Right cardiac atrium (tissue), 5 donors: ENCODE data around the gene AGAP1. TPM values are rescaled to one million over a fixed set of nuclear protein-coding genes. Genes with fewer than 3 reads are reported as not detected.

Source experiments
- ATAC-seq, 2 donors: fragments of 200-7000 bp; cut with Tn5 transposase; one replicate each; pipeline versions ENCODE4 v1.8.0 to v1.9.1; 2020; ENCODE audit warnings: moderate library complexity in 2 of 2, mild to moderate bottlenecking in 1 of 2
- DNase-seq, 3 donors: peaks; one replicate each; pipeline ENCODE4 v3.0.0-alpha.2; 2020
- H3K27ac ChIP-seq: one replicate; pipeline ENCODE4 v1.5.1; 2013; ENCODE audit warnings: mild to moderate bottlenecking, low read length, control low read depth, moderate library complexity
- H3K27me3 ChIP-seq: one replicate; pipeline ENCODE4 v1.6.1; 2013; ENCODE audit not compliant: control insufficient read depth, insufficient read depth
- H3K4me1 ChIP-seq: one replicate; pipeline ENCODE4 v1.6.1; 2013; ENCODE audit warnings: low read length; ENCODE audit not compliant: control insufficient read depth, insufficient read depth
- H3K4me3 ChIP-seq: one replicate; pipeline ENCODE4 v1.5.1; 2013; ENCODE audit warnings: low read length, control low read depth
- H3K9me3 ChIP-seq: one replicate; pipeline ENCODE4 v1.6.1; 2013; ENCODE audit warnings: low read length; ENCODE audit not compliant: control insufficient read depth
- WGBS: extraction: QIAGEN DNeasy Blood & Tissue Kit; methylation state at CpG from one replicate; pipeline ENCODE4 v1.1.7; 2013; 5-methylcytosine and 5-hydroxymethylcytosine counted together
- intact Hi-C, 4 donors: fragments of 100-400 bp; cut with DNase I; formaldehyde crosslinking; loops; one replicate each; pipeline versions ENCODE4 v1.11.0 to v1.14.0; 2022 to 2023
- polyA plus RNA-seq: library from polyadenylated mRNA; stranded (reverse); fragments of 200-250 nt; gene quantifications from one replicate; pipeline ENCODE4 v1.2.3, GENCODE V29; 2013
- total RNA-seq, 4 donors: library from RNA; stranded (reverse); fragmentation: NEBNext Ultra II Directional; extraction: Animal tissue kit (Norgen Biotek cat#: 25700); gene quantifications; one replicate each; pipeline ENCODE4 v1.2.1, GENCODE V29; 2021
- donor health status: healthy with polysubstance abuse.
- donor health status: DM: no; HTN: yes; CAD: no.
- donor health status: DM: no; HTN: no; CAD: no.
- donor health status: DM: no; HTN: yes; CAD: no; lungs with severe emphysema.
- donor health status: DM: yes; HTN: yes; CAD: no.

The AGAP1 gene
- total and polyA plus RNA-seq, 5 donors = 10.5 to 25.3 (median 22.6) TPM

DNA sequence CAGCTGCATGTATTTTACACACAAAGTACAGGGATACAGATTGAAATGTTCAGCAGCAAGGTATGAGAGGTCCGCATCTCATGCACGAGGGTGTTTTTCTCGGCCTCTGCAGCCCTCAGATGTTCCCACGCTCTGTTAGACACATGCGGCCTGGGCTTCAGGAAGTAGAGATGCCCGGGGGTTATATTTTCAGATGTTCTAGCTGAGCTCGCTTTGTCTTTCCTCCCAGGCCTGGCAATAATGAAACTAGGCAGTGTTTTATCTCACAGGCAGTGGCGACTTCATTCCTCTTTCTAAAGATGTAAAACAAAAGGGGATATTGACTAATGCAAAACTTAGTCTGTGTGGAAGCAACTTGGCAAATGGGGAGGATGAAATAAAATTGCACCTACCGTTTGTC, 483.6 kb downstream of the AGAP1 start:
- intact Hi-C loops = no loop called here
- H3K4me1 ChIP-seq = no peaks in the 10 kb centered on the region
- H3K27me3 ChIP-seq = no peaks in the 10 kb centered on the region
- WGBS = 87% methylated on average over 9 of the region's 9 CpGs
- ATAC-seq (no peak), DNase-seq (no peak)
- H3K9me3 ChIP-seq = no peaks in the 10 kb centered on the region
- H3K27ac ChIP-seq = no peak overlapping the region
- no peak overlapping the region for H3K4me3 ChIP-seq

DNA sequence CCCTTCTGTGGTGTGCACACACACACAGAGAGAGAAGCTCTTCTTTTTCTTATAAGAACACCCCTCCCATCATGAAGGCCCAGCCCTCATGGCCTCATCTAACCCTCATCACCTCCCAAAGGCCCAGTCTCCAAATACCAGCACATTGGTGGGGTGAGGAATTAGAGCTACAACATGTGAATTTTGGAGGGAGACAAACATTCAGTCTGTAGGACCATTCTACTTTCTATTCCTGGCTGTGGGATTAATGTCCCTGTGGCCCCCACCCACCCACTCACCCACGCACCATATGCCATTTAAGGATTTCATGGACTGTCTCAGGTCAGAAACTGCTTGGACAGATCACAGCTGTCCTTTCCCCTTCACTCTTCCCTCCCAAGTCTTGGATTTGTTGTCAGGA, 484.2 kb downstream of the AGAP1 start:
- no peak overlapping the region for H3K4me3 ChIP-seq
- no peak for ATAC-seq
- H3K27me3 ChIP-seq = no peaks in the 10 kb centered on the region
- no peaks in the 10 kb centered on the region for H3K9me3 ChIP-seq
- H3K4me1 ChIP-seq = no peaks in the 10 kb centered on the region
- H3K27ac ChIP-seq = no peak overlapping the region
- intact Hi-C loops = no loop called here
- no peak for DNase-seq
- WGBS = 89% methylated on average over 1 of the region's 1 CpG

DNA sequence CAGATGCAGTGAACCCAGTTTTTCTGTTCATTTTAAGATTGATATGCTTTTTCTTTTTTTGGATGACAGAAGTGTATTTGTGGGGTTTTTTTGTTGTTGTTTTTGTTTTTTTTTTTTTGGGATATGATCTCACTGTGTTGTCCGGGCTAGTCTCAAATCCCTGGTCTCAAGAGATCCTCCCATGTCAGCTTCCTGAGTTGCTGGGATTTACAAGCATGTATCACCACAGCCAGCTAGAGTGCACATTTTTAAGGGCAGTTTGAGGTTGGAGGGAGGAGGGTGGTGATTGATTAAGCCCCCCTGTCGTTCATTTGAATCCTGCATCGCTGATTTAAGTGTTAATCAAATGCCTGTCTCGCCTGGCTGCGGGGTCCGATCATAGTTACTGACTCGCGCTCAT, 485.2 kb downstream of the AGAP1 start:
- no peak for DNase-seq
- H3K27me3 ChIP-seq = no peaks in the 10 kb centered on the region
- H3K4me3 ChIP-seq = no peak overlapping the region
- ATAC-seq = no peak
- H3K9me3 ChIP-seq = no peaks in the 10 kb centered on the region
- H3K27ac ChIP-seq = no peak overlapping the region
- no peaks in the 10 kb centered on the region for H3K4me1 ChIP-seq
- 84% methylated on average over 8 of the region's 8 CpGs for WGBS
- intact Hi-C loops = no loop called here

DNA sequence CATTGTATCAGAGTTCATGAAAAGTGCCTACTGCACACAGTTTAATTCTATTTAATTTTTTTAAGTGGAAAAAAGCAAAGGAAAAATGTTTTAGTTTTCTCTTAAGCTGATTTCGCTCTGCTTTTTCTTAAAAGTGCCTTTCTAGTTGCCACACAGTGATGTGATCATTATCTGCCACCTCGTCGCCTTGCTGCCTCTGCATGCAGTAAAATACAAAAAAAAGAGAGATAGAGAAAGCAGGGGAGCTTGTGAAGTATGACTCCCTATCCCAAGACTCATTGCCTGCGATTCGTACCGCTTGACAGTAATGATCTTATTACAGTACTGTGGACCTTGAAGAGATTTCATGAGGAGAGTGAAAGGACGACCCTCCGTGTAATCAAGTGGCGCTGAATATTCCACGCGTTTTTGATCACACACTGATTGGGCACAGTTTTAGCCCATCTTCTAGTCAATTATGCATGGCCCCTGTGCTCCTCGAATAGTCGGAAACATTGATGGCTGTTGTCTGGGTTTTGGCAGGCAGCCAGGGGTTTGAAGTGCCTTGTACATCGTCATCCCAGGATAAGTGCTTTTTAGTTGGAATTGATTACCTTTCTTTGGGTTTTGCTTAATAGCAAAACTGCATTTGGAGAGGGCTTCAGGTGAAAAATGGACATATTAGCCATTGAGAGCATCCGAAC, 486.1 kb downstream of the AGAP1 start:
- H3K9me3 ChIP-seq = no peaks in the 10 kb centered on the region
- WGBS = 90% methylated on average over 15 of the region's 15 CpGs
- H3K4me1 ChIP-seq = no peaks in the 10 kb centered on the region
- DNase-seq = no peak
- H3K27ac ChIP-seq = no peak overlapping the region
- intact Hi-C loops = no loop called here
- ATAC-seq = no peak
- no peak overlapping the region for H3K4me3 ChIP-seq
- H3K27me3 ChIP-seq = no peaks in the 10 kb centered on the region

DNA sequence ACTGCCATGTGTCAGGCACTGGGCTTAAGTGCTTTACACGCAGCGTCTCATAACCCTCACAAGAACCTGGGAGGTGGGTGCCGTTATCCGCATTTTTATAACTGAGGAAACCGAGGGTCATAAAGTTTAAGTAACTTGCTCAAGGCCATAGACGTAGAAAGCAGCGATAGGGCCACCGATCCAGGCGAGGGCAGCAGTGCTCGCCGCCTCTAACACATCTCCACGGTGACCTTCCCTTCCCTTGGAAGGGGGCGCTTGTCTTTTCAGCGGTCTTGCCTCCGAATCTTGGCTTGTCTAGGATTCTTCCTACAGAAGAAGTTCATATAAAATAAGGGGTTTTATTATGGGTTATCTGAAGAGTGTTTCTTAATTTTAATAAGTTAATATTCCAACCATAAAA, 487.8 kb downstream of the AGAP1 start:
- no peaks in the 10 kb centered on the region for H3K9me3 ChIP-seq
- DNase-seq (no peak), ATAC-seq (no peak)
- H3K27me3 ChIP-seq = no peaks in the 10 kb centered on the region
- H3K4me1 ChIP-seq = no peaks in the 10 kb centered on the region
- no peak overlapping the region for H3K4me3 ChIP-seq
- intact Hi-C loops = no loop called here
- H3K27ac ChIP-seq = no peak overlapping the region
- WGBS = 79% methylated on average over 15 of the region's 15 CpGs

DNA sequence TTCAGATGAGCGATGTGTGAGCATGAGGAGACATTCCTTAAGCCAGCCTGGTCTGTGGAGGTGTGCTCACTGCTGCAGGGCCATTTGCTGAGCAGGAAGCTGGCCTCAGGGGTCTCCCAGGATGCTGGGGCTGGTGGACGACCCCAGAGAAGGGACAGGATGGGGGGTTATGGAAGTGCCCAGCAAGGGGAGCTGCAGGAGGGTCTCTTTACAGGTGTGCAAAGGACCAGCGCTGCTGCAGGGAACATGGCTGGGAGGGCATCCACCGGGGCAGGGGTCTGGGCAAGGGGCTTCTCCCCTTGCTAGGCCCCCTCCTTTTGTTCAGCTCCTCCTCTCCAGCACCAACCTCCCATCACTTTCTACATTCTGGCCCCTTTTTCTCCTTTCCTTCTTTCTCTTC, 489.2 kb downstream of the AGAP1 start:
- intact Hi-C loops = no loop called here
- 97% methylated on average over 4 of the region's 4 CpGs for WGBS
- no peak overlapping the region for H3K27ac ChIP-seq
- H3K27me3 ChIP-seq = no peaks in the 10 kb centered on the region
- ATAC-seq = no peak
- no peaks in the 10 kb centered on the region for H3K9me3 ChIP-seq
- H3K4me3 ChIP-seq = no peak overlapping the region
- no peaks in the 10 kb centered on the region for H3K4me1 ChIP-seq
- DNase-seq = no peak

DNA sequence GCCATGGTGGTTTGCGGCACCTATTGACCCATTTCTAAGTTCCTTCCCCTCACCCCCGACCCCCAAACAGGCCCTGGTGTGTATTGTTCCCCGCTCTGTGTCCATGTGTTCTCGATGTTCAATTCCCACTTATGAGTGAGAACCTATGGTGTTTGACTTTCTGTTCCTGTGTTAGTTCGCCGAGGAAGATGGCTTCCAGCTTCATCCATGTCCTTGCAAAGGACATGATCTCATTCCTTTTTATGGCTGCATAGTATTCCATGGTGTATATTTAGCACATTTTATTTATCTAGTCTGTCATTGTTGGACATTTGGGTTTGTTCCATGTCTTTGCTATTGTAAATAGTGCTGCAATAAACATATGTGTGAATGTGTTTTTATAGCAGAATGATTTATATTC, 490.7 kb downstream of the AGAP1 start:
- Histone ChIP-seq H3K27ac (no peak overlapping the region), H3K4me3 (no peak overlapping the region), H3K9me3 (no peaks in the 10 kb centered on the region), H3K27me3 (no peaks in the 10 kb centered on the region), H3K4me1 (no peaks in the 10 kb centered on the region)
- intact Hi-C loops = no loop called here
- DNase-seq (no peak), ATAC-seq (no peak)
- 97% methylated on average over 6 of the region's 6 CpGs for WGBS

DNA sequence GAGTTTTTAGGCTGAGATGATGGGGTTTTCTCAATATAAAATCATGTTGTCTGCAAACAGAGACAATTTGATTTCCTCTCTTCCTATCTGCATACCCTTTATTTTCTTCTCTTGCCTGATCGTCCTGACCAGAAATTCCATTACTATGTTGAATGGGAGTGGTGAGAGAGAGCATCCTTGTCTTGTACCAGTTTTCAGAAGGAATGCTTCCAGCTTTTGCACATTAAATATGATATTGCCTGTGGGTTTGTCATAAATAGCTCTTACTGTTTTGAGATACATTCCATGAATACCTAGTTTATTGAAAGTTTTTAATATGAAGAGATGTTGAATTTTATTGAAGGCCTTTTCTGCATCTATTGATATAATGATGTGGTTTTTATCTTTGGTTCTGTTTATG, 492.5 kb downstream of the AGAP1 start:
- WGBS = 48% methylated on average over 1 of the region's 1 CpG
- DNase-seq (no peak), ATAC-seq (no peak)
- no peak overlapping the region for H3K4me3 ChIP-seq
- H3K4me1 ChIP-seq = no peaks in the 10 kb centered on the region
- intact Hi-C loops = no loop called here
- no peak overlapping the region for H3K27ac ChIP-seq
- no peaks in the 10 kb centered on the region for H3K27me3 ChIP-seq
- H3K9me3 ChIP-seq = no peaks in the 10 kb centered on the region

DNA sequence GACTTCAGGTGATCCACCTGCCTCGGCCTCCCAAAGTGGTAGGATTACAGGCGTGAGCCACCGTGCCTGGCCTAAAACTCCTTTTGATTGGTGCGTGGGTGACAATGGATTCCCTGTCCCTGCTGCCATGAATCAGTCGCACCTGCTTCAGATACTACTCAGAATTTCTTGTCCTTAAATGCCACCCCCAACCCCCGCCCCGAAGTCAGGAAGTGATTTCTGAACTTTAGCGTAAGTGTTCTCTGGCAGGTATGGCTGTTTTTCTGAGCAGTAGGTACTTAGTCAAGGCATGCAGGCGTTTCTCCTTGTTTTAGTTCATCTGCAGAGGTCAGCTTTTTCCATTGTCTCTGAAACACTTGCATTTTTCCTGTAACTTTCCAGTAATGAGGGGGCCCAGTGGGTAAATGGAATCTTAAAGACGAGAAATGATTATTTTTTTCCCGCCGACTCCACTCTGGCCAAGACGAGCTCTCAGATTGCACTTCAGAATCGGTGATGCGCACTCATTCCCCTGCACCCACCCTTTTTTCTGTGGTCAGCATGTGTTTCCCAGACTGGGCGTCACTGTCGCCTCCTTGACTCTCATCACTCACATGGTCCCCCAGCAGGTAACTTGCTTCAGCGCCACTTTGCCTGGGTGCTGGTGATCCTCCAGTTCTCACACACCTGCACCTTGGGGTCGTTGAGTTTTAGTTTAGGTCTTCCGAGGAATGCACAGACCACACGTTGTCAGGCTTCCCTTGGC, 494.6 kb downstream of the AGAP1 start:
- no peak for DNase-seq
- WGBS = 93% methylated on average over 21 of the region's 21 CpGs
- Histone ChIP-seq H3K27me3 (no peaks in the 10 kb centered on the region), H3K4me3 (no peak overlapping the region), H3K27ac (no peak overlapping the region), H3K9me3 (no peaks in the 10 kb centered on the region), H3K4me1 (no peaks in the 10 kb centered on the region)
- no peak for ATAC-seq
- intact Hi-C loops = no loop called here

DNA sequence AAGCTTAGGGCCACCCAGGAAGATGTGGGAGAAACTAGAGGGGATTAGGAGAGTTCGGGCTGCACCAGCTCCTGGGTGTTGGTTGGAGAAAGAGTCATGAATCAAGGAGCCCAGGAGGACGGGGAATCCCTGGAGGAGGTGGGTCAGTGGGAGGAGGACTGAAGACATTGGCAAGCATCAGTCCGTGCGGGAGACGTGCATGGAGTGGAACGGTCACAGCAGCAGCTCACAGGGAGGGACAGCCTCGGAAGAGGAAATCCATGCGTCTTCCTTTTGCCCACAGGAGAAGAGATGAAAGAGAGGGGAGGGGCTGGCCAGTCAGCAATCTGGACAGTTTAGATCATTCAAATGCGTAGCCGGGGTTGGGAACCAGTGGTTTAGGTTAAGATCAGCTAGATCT, 495.7 kb downstream of the AGAP1 start:
- intact Hi-C loops = no loop called here

DNA sequence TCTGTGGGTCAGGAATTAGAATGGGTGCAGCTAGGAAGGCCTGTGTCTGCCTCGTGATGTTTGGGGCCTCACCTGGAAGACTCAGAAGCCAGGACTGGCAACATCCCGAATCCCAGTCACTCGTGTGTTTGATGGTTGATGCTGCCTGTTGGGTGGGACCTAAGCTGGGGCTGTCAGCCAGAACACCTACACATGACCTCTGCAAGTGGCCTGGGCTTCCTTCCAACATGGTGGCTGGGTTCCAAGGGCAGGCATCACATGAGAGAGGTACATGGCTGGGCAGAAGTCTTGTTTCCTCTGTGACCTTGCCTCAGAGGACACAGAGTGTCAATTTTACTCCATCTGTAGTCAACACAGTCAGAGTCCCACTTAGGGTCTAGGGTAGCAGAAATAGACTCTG, 496.5 kb downstream of the AGAP1 start:
- 68% methylated on average over 3 of the region's 3 CpGs for WGBS
- no peak overlapping the region for H3K4me3 ChIP-seq
- H3K27ac ChIP-seq = no peak overlapping the region
- no peaks in the 10 kb centered on the region for H3K27me3 ChIP-seq
- no peaks in the 10 kb centered on the region for H3K4me1 ChIP-seq
- ATAC-seq (peak; percentile 33 to 43), DNase-seq (peak; percentile 24 to 82 (median 60))
- intact Hi-C loops = no loop called here
- H3K9me3 ChIP-seq = no peaks in the 10 kb centered on the region

More for the DNA sequence above, 495.7 kb downstream of the AGAP1 start:
- H3K27ac ChIP-seq = no peak overlapping the region
- H3K9me3 ChIP-seq = no peaks in the 10 kb centered on the region
- no peak for DNase-seq
- H3K27me3 ChIP-seq = no peaks in the 10 kb centered on the region
- no peaks in the 10 kb centered on the region for H3K4me1 ChIP-seq
- WGBS = 92% methylated on average over 10 of the region's 10 CpGs
- H3K4me3 ChIP-seq = no peak overlapping the region
- ATAC-seq = no peak
